VCaP (cell line): ENCODE results near the gene OBI1.

ENCODE experiments used
- H3K27ac ChIP-seq: fragments of 450-650 bp; 2 replicates; pipeline ENCODE4 v1.5.1; 2017
- TF ChIP-seq, protein P1 (sequence below): fragments of 450-650 bp; conservative IDR thresholded peaks from 2 replicates; pipeline ENCODE4 v1.5.1; 2017; ENCODE audit warnings: mild to moderate bottlenecking, moderate library complexity

OBI1 gene

DNA sequence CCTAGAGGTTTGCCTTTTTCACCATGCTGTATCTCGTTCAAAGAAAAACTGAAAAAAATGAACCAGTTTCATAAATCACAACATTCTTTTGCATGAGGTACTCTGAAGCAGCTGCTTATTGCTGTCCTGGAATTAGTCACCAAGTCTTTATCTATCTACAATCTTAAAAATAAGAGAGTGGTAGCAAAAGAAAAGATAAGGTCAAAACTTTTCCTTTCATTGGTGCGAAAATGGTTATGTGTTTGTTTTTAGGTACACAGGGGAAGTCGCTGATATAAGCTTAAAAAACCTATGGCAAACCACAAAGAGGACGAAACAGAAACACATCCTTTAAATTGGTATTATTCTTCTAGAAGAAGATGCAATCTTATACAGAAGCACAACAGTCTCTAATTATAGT, 20.7 kb downstream of the OBI1 start:
- TF ChIP-seq, protein P1, sequence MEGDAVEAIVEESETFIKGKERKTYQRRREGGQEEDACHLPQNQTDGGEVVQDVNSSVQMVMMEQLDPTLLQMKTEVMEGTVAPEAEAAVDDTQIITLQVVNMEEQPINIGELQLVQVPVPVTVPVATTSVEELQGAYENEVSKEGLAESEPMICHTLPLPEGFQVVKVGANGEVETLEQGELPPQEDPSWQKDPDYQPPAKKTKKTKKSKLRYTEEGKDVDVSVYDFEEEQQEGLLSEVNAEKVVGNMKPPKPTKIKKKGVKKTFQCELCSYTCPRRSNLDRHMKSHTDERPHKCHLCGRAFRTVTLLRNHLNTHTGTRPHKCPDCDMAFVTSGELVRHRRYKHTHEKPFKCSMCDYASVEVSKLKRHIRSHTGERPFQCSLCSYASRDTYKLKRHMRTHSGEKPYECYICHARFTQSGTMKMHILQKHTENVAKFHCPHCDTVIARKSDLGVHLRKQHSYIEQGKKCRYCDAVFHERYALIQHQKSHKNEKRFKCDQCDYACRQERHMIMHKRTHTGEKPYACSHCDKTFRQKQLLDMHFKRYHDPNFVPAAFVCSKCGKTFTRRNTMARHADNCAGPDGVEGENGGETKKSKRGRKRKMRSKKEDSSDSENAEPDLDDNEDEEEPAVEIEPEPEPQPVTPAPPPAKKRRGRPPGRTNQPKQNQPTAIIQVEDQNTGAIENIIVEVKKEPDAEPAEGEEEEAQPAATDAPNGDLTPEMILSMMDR: no peak
- no peak overlapping the region for H3K27ac ChIP-seq

DNA sequence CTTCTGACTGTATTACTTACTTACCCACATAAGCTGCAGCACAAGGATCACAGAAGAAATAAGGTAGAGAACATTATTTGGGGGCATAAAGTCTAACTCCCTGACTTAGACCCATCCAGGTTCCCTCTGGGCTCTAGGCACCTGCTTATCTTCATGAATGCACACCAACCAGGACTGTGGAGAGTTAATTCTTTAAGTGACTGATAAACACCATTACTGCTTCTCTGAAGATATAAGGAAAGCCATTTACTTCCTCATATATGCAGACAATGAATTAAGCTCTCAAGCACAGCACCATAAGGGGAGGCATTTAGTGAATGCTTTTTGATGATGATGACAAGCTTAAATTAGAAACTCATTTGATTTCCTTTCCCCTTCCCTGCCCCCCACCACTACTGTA, 22.5 kb downstream of the OBI1 start:
- H3K27ac ChIP-seq: no peak overlapping the region
- TF ChIP-seq, protein P1: no peak

DNA sequence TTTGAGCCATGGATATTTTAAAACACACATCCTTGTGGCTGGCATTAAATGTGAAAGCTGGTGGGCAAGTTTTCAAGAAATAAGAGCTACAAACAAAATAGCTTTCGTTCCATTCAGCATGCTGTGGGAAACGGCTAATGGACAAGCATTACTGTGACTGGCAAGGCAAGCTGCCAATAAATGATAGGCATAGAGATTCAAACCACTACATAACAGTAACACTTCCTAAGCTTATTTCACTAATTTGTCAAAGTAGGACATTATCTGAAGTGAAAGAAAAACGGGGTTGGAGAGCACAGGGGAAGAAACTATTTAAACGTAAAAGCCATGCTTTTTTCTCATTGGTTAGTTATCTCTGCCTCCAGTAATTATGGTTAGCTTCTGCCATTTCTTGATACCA, 26.0 kb downstream of the OBI1 start:
- H3K27ac ChIP-seq: no peak overlapping the region
- TF ChIP-seq, protein P1: no peak

DNA sequence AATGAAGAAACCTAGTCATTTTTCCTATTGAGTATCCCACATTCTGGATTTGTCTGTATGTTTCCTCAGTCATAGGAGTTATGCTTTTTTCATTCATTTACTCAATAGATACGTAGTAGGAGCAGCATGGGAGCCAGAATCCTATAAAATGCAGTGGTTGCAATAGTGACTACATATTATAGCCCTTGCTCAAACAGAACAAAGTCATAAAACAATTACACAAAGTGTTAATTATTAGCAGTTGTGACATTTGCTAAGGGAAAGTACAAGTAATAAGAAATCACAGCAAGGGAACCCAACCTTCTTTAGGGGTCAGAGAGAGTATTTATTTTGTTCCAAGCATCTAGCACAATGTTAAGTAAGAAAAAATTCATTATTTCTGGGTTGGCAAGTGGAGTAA, 27.9 kb downstream of the OBI1 start:
- TF ChIP-seq, protein P1: no peak
- H3K27ac ChIP-seq: no peak overlapping the region

DNA sequence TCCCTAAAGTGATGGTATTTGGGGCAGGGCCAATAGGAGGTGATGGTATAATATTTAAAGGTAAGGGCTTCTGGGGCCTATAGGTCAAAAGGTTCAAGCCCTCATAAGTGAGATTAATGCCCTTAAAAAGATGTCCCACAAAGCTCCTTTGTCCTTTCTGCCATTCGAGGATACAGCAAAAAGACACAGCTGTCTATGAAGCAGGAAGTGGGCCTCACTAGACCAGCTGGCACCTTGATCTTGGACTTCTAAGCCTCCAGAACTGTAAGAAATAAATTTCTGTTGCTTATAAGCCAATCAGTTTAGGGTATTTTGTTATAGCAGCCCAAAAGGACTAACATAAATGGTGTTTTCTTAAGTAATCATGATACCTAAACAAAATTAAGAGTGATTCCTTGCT, 28.4 kb downstream of the OBI1 start:
- TF ChIP-seq, protein P1: no peak
- no peak overlapping the region for H3K27ac ChIP-seq

DNA sequence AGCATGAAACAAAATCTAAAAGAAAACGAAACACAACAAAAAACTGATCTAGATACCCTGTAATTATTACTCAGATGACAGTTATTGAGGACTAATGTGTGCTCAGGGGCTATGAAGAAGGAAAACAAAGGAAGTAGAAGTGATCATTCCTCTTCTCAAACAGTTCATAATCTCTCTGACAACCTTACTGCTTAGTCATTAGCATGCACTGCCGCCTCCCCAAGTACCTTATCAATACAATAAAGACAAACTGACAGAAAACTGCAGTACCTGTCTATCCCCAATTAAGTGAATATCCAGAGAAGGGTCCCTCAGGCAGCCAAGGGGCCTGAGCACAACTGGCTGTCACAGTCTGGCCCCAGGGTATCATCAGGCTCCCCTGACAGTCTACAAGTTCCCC, 33.6 kb downstream of the OBI1 start:
- H3K27ac ChIP-seq: no peak overlapping the region
- TF ChIP-seq, protein P1: no peak

DNA sequence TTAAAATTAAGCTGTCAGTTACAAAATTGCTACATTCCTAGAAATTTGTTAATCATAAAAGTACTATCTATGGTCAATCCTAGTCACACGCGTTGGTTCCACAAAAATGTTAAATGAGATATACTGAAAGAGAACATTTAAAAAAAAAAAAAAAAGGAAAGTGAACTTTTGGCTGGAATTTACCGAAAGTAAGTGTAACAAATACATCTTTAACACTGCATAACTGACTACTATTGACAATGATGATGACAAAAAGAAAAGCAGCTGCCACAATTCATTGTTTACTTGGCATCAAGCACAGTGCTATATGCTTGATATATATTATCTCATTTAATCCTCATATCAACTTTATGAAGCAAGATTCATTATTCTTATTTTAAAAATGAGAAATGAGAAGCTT, 35.8 kb downstream of the OBI1 start:
- no peak overlapping the region for H3K27ac ChIP-seq
- TF ChIP-seq, protein P1: no peak

DNA sequence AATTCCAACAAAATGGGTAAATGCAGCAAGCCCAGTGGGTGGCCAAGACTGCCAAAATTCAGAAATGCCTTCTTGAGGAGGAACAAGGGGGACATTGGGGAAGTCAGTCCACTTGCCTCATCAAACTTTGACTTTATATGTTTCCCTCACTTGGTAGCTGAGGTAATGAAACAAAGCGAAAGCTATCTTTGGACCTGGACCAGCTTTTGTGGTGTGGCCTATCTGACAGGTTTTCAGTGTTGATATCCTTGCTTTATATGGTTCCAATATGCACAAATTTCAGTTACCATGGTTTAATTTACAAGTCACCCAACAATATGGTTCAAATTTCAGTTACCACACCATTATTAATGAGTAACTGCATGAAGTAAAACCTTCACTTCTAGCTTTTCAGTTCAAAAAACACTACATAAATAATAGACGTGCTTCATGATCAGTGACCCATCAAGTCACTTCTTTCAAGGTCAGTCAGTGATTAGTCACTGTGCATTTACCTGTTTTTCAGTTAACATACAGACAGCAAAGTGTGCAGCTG, 38.0 kb downstream of the OBI1 start:
- TF ChIP-seq, protein P1: no peak
- no peak overlapping the region for H3K27ac ChIP-seq
